Neural cell (in vitro differentiated cells): Measurements from ENCODE around the gene CCDC89. TPM values are rescaled to one million over a fixed set of nuclear protein-coding genes. Genes with fewer than 3 reads are reported as not detected.

Experiments
- H2AFZ ChIP-seq: fragments of 200-600, 300-800 bp; sonication (generic), shearing (Covaris generic); 2 replicates; pipeline ENCODE4 v1.6.0; 2014; ENCODE audit warnings: low read depth, mild to moderate bottlenecking, antibody characterized with exemption, low read length, moderate library complexity
- H3F3A ChIP-seq: fragments of 200-600 bp; shearing (Covaris generic); 2 replicates; pipeline ENCODE4 v1.6.1; 2016; ENCODE audit warnings: mild to moderate bottlenecking, moderate library complexity, mixed read lengths, antibody characterized with exemption, low read length; ENCODE audit not compliant: insufficient read depth, poor library complexity, severe bottlenecking
- H3K27ac ChIP-seq: fragments of 200-600, 300-800 bp; sonication (generic), shearing (Covaris generic); 2 replicates; pipeline ENCODE4 v1.5.1; 2014; ENCODE audit warnings: mild to moderate bottlenecking, low read length, moderate library complexity
- H3K27me3 ChIP-seq: fragments of 300-800, 200-600 bp; sonication (generic), shearing (Covaris generic); 2 replicates; pipeline ENCODE4 v1.6.0; 2014; ENCODE audit warnings: mild to moderate bottlenecking, low read depth, low read length, moderate library complexity; ENCODE audit not compliant: insufficient read depth
- H3K36me3 ChIP-seq: fragments of 300-800, 200-600 bp; sonication (generic), shearing (Covaris generic); 2 replicates; pipeline ENCODE4 v1.5.1; 2014; ENCODE audit warnings: mild to moderate bottlenecking, antibody characterized with exemption, low read length, moderate library complexity; ENCODE audit not compliant: insufficient read depth
- H3K4me2 ChIP-seq: fragments of 300-800, 200-600 bp; sonication (generic), shearing (Covaris generic); 2 replicates; pipeline ENCODE4 v1.6.0; 2014; ENCODE audit warnings: mild to moderate bottlenecking, low read length
- H3K4me3 ChIP-seq: fragments of 300-800, 200-600 bp; sonication (generic), shearing (Covaris generic); 2 replicates; pipeline ENCODE4 v1.5.1; 2014; ENCODE audit warnings: mild to moderate bottlenecking, low read length, moderate library complexity
- H3K79me2 ChIP-seq: fragments of 200-600 bp; shearing (Covaris generic); replicated peaks from 2 replicates; pipeline ENCODE4 v1.6.0; 2014; ENCODE audit warnings: mild to moderate bottlenecking, low read length, moderate library complexity; ENCODE audit not compliant: insufficient read depth
- H3K9ac ChIP-seq: fragments of 300-800, 200-600 bp; sonication (generic), shearing (Covaris generic); 2 replicates; pipeline ENCODE4 v1.6.1; 2016; ENCODE audit warnings: mild to moderate bottlenecking, low read length, mixed read lengths
- H3K9me2 ChIP-seq: fragments of 200-600 bp; shearing (Covaris generic); 2 replicates; pipeline ENCODE4 v1.6.1; 2016; ENCODE audit warnings: mild to moderate bottlenecking, low read length, mixed read lengths; ENCODE audit not compliant: insufficient read depth
- H3K9me3 ChIP-seq: fragments of 200-600, 300-800 bp; sonication (generic), shearing (Covaris generic); 2 replicates; pipeline ENCODE4 v1.6.1; 2016; ENCODE audit warnings: mild to moderate bottlenecking, mixed run types, low read length, moderate library complexity, mixed read lengths
- H4K20me1 ChIP-seq: fragments of 200-600 bp; shearing (Covaris generic); 2 replicates; pipeline ENCODE4 v1.6.1; 2016; ENCODE audit warnings: mild to moderate bottlenecking, mixed run types; ENCODE audit not compliant: insufficient read depth
- CTCF ChIP-seq: fragments of 450-650 bp; IDR thresholded peaks from 2 replicates; pipeline ENCODE4 v1.5.1; 2014; ENCODE audit warnings: antibody characterized with exemption, mild to moderate bottlenecking, moderate library complexity; ENCODE audit not compliant: poor library complexity, severe bottlenecking
- EP300 ChIP-seq: fragments of 450-650 bp; conservative IDR thresholded peaks from 2 replicates; pipeline ENCODE4 v1.6.1; 2014; ENCODE audit warnings: antibody characterized with exemption, mild to moderate bottlenecking, moderate library complexity; ENCODE audit not compliant: poor library complexity, severe bottlenecking
- EZH2 ChIP-seq: fragments of 200-600, 300-800 bp; shearing (Covaris generic), sonication (generic); IDR thresholded peaks from 2 replicates; pipeline ENCODE4 v1.6.1; 2014; ENCODE audit warnings: antibody characterized with exemption, low read length, borderline replicate concordance, mild to moderate bottlenecking; ENCODE audit not compliant: insufficient read depth, poor library complexity, severe bottlenecking
- MXI1 ChIP-seq: fragments of 450-650 bp; conservative IDR thresholded peaks from 2 replicates; pipeline ENCODE4 v1.6.1; 2014; ENCODE audit warnings: antibody characterized with exemption, mild to moderate bottlenecking; ENCODE audit not compliant: poor library complexity, severe bottlenecking
- POLR2AphosphoS5 ChIP-seq: IDR thresholded peaks from 2 replicates; pipeline ENCODE4 v1.6.1; 2012
- RAD21 ChIP-seq: fragments of 450-650 bp; conservative IDR thresholded peaks from 2 replicates; pipeline ENCODE4 v1.6.1; 2014; ENCODE audit warnings: antibody characterized with exemption, mild to moderate bottlenecking, moderate library complexity
- REST ChIP-seq: IDR thresholded peaks from 2 replicates; pipeline ENCODE4 v1.6.1; 2012; ENCODE audit warnings: borderline replicate concordance
- SMC3 ChIP-seq: fragments of 450-650 bp; conservative IDR thresholded peaks from 2 replicates; pipeline ENCODE4 v1.6.1; 2014; ENCODE audit warnings: antibody characterized with exemption, mild to moderate bottlenecking, moderate library complexity; ENCODE audit not compliant: poor library complexity
- polyA plus RNA-seq: library from polyadenylated mRNA; depleted of rRNA; stranded (reverse); fragments of >200 nt; gene quantifications from 2 replicates; pipeline ENCODE4 v1.2.3, GENCODE V29; 2014

CCDC89 gene
- polyA plus RNA-seq, 1 donor from 2014 or later, result not detected

- H3K27me3 ChIP-seq, result no peaks in the 10 kb centered on the region
- TF ChIP-seq RAD21 (no peak), REST (no peak), SMC3 (no peak), EP300 (no peak), POLR2AphosphoS5 (no peak), MXI1 (no peak), EZH2 (no peak)
- no peak overlapping the region for H3K4me3 ChIP-seq
- H3K79me2 ChIP-seq, result peaks cover 14% of the 10 kb centered on the region
- H3K9ac ChIP-seq, result no peak overlapping the region
- H3F3A ChIP-seq, result no peaks in the 10 kb centered on the region
- no peaks in the 10 kb centered on the region for H3K9me2 ChIP-seq
- no peak overlapping the region for H3K4me2 ChIP-seq
- no peaks in the 10 kb centered on the region for H3K9me3 ChIP-seq
- no peaks in the 10 kb centered on the region for H4K20me1 ChIP-seq
- H3K27ac ChIP-seq, result no peak overlapping the region
- no peak overlapping the region for H2AFZ ChIP-seq
- peaks cover 14% of the 10 kb centered on the region for H3K36me3 ChIP-seq
Observed at GRCh38 chr11:85652786-85653447, 33.1 kb downstream of the CCDC89 start.

GRCh38 chr11:85651118-85651517, 34.9 kb downstream of the CCDC89 start:
- no peak overlapping the region for H3K9ac ChIP-seq
- no peaks in the 10 kb centered on the region for H4K20me1 ChIP-seq
- peaks cover 8% of the 10 kb centered on the region for H3K36me3 ChIP-seq
- H3F3A ChIP-seq, result no peaks in the 10 kb centered on the region
- H3K4me3 ChIP-seq, result no peak overlapping the region
- no peak overlapping the region for H3K4me2 ChIP-seq
- peaks cover 9% of the 10 kb centered on the region for H3K79me2 ChIP-seq
- no peaks in the 10 kb centered on the region for H3K27me3 ChIP-seq
- no peaks in the 10 kb centered on the region for H3K9me2 ChIP-seq
- H3K9me3 ChIP-seq, result no peaks in the 10 kb centered on the region
- no peak for TF ChIP-seq CTCF
- no peak overlapping the region for H3K27ac ChIP-seq
- H2AFZ ChIP-seq, result no peak overlapping the region
